SK-N-MC (cell line): ENCODE results near the gene TNFRSF6B.
"Not testable (repeated sequence)": the region's sequence is repeated elsewhere in the genome, so short reads cannot be mapped to it uniquely, and the experiment has no call there.

Experiments
- DNase-seq: peaks from one replicate; pipeline ENCODE4 v3.0.0-alpha.2; 2011; ENCODE audit warnings: low read depth, low spot score
- H3K27ac ChIP-seq: fragments of 200-600 bp; sonication (generic); 2 replicates; pipeline ENCODE4 v1.5.1; 2016; ENCODE audit warnings: mixed run types
- H3K36me3 ChIP-seq: fragments of 200-600 bp; sonication (generic); 2 replicates; pipeline ENCODE4 v1.6.1; 2017; ENCODE audit warnings: antibody characterized with exemption, low read length, mixed read lengths; ENCODE audit not compliant: insufficient read depth
- H3K4me3 ChIP-seq: fragments of 200-600 bp; sonication (generic); 2 replicates; pipeline ENCODE4 v1.5.1; 2016
- H3K9ac ChIP-seq: fragments of 200-600 bp; sonication (generic); 2 replicates; pipeline ENCODE4 v1.8.0; 2017; ENCODE audit warnings: mixed run types, mixed read lengths; ENCODE audit not compliant: insufficient read length
- H3K9me3 ChIP-seq: fragments of 200-600 bp; sonication (generic); 2 replicates; pipeline ENCODE4 v1.6.1; 2017; ENCODE audit warnings: low read depth, mild to moderate bottlenecking, antibody characterized with exemption, low read length, moderate library complexity, mixed read lengths
- EZH2 ChIP-seq: fragments of 200-600 bp; sonication (generic); IDR thresholded peaks from one replicate; pipeline ENCODE4 v1.6.1; 2017; ENCODE audit warnings: antibody characterized with exemption
- FOXP2 ChIP-seq: optimal IDR thresholded peaks from 2 replicates; pipeline ENCODE3; 2011; ENCODE audit warnings: mild to moderate bottlenecking, moderate library complexity; ENCODE audit not compliant: insufficient read depth; ENCODE audit errors: extremely low read length, control extremely low read depth
- POLR2AphosphoS5 ChIP-seq: IDR thresholded peaks from 2 replicates; pipeline ENCODE4 v1.6.1; 2012; ENCODE audit warnings: mild to moderate bottlenecking, low read depth, low read length, borderline replicate concordance

The TNFRSF6B gene

GRCh38 chr20:63665708-63666107 lies 30.7 kb upstream of the TNFRSF6B start:
- no peak overlapping the region for H3K4me3 ChIP-seq
- TF ChIP-seq EZH2 (no peak), POLR2AphosphoS5 (no peak), FOXP2 (no peak)
- peaks cover 42% of the 10 kb centered on the region for H3K36me3 ChIP-seq
- H3K27ac ChIP-seq = no peak overlapping the region
- H3K9me3 ChIP-seq = no peaks in the 10 kb centered on the region
- DNase-seq = no peak
- H3K9ac ChIP-seq = no peak overlapping the region

- Histone ChIP-seq H3K27ac (no peak overlapping the region), H3K4me3 (no peak overlapping the region), H3K9ac (no peak overlapping the region), H3K9me3 (no peaks in the 10 kb centered on the region), H3K36me3 (peaks cover 31% of the 10 kb centered on the region)
- TF ChIP-seq POLR2AphosphoS5 (no peak), FOXP2 (no peak), EZH2 (no peak)
- DNase-seq = no peak
Observed at GRCh38 chr20:63667858-63668257, 28.6 kb upstream of the TNFRSF6B start.

DNA sequence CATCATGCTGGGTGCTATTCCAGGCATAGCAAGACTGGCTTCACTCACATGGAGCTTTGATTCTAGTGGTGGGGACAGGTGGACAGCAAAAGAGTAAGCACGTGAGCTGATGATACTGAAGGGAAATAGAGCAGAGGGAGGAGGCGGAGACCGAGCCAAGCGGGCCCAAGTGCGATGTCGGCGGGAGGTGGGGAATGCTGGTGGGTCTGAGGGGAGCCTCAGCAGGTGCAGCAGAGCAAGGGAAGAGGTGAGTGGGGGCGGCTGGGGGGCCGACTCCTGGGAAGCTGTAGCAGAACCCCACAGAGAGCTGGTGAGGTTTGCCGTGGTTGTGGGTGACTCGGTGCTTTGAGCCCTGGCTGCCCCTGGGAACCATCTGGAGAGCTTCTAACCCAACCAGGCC lies 28.1 kb upstream of the TNFRSF6B start:
- H3K9me3 ChIP-seq = no peaks in the 10 kb centered on the region
- H3K27ac ChIP-seq = no peak overlapping the region
- H3K4me3 ChIP-seq = no peak overlapping the region
- H3K9ac ChIP-seq = no peak overlapping the region
- DNase-seq = no peak
- TF ChIP-seq FOXP2 = no peak
- no peak for TF ChIP-seq POLR2AphosphoS5
- no peak for TF ChIP-seq EZH2
- H3K36me3 ChIP-seq = peaks cover 29% of the 10 kb centered on the region

DNA sequence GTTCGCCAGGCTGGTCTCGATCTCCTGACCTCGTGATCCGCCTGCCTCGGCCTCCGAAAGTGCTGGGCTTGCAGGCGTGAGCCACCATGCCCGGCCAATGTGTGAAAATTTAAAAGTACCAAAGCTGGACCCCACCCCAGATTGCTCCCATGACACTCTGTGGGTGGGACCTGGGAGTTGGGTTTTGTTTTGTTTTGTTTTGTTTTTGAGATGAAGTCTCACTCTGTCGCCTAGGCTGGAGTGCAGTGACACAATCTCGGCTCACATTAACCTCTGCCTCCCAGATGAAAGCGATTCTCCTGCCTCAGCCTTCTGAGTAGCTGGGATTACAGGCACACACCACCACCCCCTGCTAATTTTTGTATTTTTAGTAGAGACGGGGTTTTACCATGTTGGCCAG lies 24.8 kb upstream of the TNFRSF6B start:
- not testable (repeated sequence) for H3K4me3 ChIP-seq, H3K9me3 ChIP-seq, H3K9ac ChIP-seq, H3K27ac ChIP-seq, DNase-seq
- H3K36me3 ChIP-seq = peaks cover 28% of the 10 kb centered on the region

DNA sequence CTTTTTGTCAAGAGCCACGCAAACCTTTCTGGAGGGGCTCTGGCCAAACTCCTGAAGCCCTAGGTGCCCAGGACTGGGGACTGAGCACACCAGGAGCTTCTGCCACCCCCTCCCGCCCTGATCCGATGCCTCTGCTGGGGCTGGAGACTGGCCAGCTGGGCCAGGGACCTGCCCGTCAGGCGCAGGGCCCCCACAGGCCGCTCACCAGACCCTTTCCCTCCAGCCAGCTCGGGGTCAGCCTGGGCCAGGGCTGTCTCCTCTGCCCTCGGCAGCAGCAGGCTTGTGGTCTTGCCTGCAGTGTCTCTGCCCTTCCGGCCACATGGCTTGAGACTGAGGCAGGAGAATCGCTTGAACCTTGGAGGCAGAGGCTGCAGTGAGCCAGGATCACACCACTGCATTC lies 23.8 kb upstream of the TNFRSF6B start:
- Histone ChIP-seq H3K27ac (no peak overlapping the region), H3K9ac (no peak overlapping the region), H3K4me3 (no peak overlapping the region), H3K36me3 (peaks cover 20% of the 10 kb centered on the region; the same call in 1 of the 2 replicates), H3K9me3 (no peaks in the 10 kb centered on the region)
- TF ChIP-seq POLR2AphosphoS5 (no peak), FOXP2 (no peak), EZH2 (no peak)
- no peak for DNase-seq

- H3K9ac ChIP-seq = no peak overlapping the region
- no peaks in the 10 kb centered on the region for H3K9me3 ChIP-seq
- peaks cover 8% of the 10 kb centered on the region; the same call in 1 of the 2 replicates for H3K36me3 ChIP-seq
- no peak overlapping the region for H3K4me3 ChIP-seq
- DNase-seq = no peak
- TF ChIP-seq POLR2AphosphoS5 (no peak), EZH2 (no peak), FOXP2 (no peak)
- H3K27ac ChIP-seq = no peak overlapping the region
Observed at GRCh38 chr20:63673951-63674350, 22.5 kb upstream of the TNFRSF6B start.

GRCh38 chr20:63675681-63676368 lies 20.6 kb upstream of the TNFRSF6B start:
- DNase-seq = no peak
- TF ChIP-seq EZH2 (no peak), POLR2AphosphoS5 (no peak), FOXP2 (no peak)
- Histone ChIP-seq H3K27ac (no peak overlapping the region), H3K9me3 (no peaks in the 10 kb centered on the region), H3K9ac (no peak overlapping the region), H3K4me3 (no peak overlapping the region), H3K36me3 (peaks cover 8% of the 10 kb centered on the region; the same call in 1 of the 2 replicates)

- Histone ChIP-seq H3K9ac (no peak overlapping the region), H3K4me3 (no peak overlapping the region), H3K9me3 (no peaks in the 10 kb centered on the region), H3K36me3 (peaks cover 8% of the 10 kb centered on the region; the same call in 1 of the 2 replicates), H3K27ac (no peak overlapping the region)
- DNase-seq = no peak
- no peak for TF ChIP-seq EZH2
- no peak for TF ChIP-seq POLR2AphosphoS5
- TF ChIP-seq FOXP2 = no peak
Observed at GRCh38 chr20:63678071-63678470, 18.4 kb upstream of the TNFRSF6B start.

- H3K9me3 ChIP-seq = no peaks in the 10 kb centered on the region
- H3K9ac ChIP-seq = no peak overlapping the region
- no peak for DNase-seq
- H3K4me3 ChIP-seq = no peak overlapping the region
- peaks cover 5% of the 10 kb centered on the region; the same call in 1 of the 2 replicates for H3K36me3 ChIP-seq
- H3K27ac ChIP-seq = no peak overlapping the region
- TF ChIP-seq EZH2 (no peak), POLR2AphosphoS5 (no peak), FOXP2 (no peak)
Observed at GRCh38 chr20:63678667-63679465, 17.6 kb upstream of the TNFRSF6B start.
